Panc1 (cell line): Measurements from ENCODE around the gene IL1RAPL1.

ENCODE experiments used
- POLR2AphosphoS5 ChIP-seq: IDR thresholded peaks from 2 replicates; pipeline ENCODE4 v1.6.1; 2012; ENCODE audit warnings: mild to moderate bottlenecking, low read depth, low read length, moderate library complexity
- SIN3A ChIP-seq: IDR thresholded peaks from 2 replicates; pipeline ENCODE4 v1.6.1; 2012; ENCODE audit warnings: low read depth, mild to moderate bottlenecking, low read length, moderate library complexity, borderline replicate concordance; ENCODE audit not compliant: insufficient read depth
- TCF7L2 ChIP-seq: IDR thresholded peaks from 2 replicates; pipeline ENCODE4 v1.6.1; 2011; ENCODE audit warnings: mild to moderate bottlenecking, low read depth, low read length, inconsistent platforms
- TF ChIP-seq, protein P1 (sequence below): fragments of 450-650 bp; IDR thresholded peaks from 2 replicates; pipeline ENCODE4 v1.5.1; 2017; ENCODE audit warnings: mild to moderate bottlenecking

DNA sequence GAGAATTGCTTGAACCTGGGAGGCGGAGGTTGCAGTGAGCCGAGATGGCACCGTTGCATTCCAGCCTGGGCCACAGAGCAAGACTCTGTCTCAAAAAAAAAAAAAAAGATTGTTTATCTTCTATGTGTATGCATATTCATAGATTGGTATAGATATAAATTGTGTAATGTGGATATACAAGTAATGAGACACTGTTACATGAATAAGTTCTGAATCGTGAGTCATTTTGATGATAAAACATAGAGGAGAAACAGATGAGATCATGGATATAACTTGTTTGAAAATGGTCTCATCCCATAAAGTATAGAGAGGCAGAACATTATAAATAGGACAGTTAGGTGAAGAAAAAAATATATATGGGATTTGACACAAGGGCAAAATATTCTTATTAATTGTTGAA, 628.0 kb downstream of the IL1RAPL1 start:
- TF ChIP-seq, protein P1, sequence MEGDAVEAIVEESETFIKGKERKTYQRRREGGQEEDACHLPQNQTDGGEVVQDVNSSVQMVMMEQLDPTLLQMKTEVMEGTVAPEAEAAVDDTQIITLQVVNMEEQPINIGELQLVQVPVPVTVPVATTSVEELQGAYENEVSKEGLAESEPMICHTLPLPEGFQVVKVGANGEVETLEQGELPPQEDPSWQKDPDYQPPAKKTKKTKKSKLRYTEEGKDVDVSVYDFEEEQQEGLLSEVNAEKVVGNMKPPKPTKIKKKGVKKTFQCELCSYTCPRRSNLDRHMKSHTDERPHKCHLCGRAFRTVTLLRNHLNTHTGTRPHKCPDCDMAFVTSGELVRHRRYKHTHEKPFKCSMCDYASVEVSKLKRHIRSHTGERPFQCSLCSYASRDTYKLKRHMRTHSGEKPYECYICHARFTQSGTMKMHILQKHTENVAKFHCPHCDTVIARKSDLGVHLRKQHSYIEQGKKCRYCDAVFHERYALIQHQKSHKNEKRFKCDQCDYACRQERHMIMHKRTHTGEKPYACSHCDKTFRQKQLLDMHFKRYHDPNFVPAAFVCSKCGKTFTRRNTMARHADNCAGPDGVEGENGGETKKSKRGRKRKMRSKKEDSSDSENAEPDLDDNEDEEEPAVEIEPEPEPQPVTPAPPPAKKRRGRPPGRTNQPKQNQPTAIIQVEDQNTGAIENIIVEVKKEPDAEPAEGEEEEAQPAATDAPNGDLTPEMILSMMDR, result no peak
- TF ChIP-seq POLR2AphosphoS5, result no peak
- no peak for TF ChIP-seq SIN3A
- no peak for TF ChIP-seq TCF7L2
